ENCODE measurements around the gene TM7SF2. TPM values are rescaled to one million over a fixed set of nuclear protein-coding genes. Genes with fewer than 3 reads are reported as not detected.

The TM7SF2 gene
- polyA plus RNA-seq, 1 donor (not counting 4 experiments of a cell fraction or from before 2014, with no cell fraction given) = 9.7 TPM

DNA sequence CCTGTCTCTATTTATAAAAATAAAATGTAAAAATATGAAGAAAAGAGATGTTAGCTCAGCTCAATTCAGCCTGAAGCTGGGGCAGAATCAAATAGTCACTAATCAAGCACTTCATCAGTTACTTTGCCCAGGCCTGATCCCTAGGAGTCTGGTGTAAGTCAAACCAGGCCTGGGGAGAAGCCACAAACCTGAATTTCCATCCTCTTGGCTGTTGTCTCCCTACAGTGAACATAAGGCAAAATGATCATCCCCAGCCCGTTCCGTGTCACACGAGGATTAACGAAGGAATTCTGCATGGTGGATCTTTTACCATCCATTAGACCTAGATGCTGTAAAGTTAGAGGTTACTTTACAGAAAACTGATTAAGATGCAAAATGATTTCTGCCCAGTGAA is 46.8 kb upstream of the TM7SF2 start:
- no peak for FAIRE-seq
- H3K79me2 ChIP-seq (ENCODE audit: control insufficient read depth, insufficient read depth, low read length) = no peaks in the 10 kb centered on the region
- TF ChIP-seq EZH2 (IDR thresholded peaks at IDR 0.05; ENCODE audit: low read length) = no peak
- TF ChIP-seq, protein P1, sequence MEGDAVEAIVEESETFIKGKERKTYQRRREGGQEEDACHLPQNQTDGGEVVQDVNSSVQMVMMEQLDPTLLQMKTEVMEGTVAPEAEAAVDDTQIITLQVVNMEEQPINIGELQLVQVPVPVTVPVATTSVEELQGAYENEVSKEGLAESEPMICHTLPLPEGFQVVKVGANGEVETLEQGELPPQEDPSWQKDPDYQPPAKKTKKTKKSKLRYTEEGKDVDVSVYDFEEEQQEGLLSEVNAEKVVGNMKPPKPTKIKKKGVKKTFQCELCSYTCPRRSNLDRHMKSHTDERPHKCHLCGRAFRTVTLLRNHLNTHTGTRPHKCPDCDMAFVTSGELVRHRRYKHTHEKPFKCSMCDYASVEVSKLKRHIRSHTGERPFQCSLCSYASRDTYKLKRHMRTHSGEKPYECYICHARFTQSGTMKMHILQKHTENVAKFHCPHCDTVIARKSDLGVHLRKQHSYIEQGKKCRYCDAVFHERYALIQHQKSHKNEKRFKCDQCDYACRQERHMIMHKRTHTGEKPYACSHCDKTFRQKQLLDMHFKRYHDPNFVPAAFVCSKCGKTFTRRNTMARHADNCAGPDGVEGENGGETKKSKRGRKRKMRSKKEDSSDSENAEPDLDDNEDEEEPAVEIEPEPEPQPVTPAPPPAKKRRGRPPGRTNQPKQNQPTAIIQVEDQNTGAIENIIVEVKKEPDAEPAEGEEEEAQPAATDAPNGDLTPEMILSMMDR (optimal IDR thresholded peaks at IDR 0.05 in 1 of 3, IDR thresholded peaks at IDR 0.05 in 1 of 3, conservative IDR thresholded peaks at IDR 0.05 in 1 of 3; ENCODE audit: extremely low read depth in 1 of 3, insufficient read depth in 2 of 3, low read length in 3 of 3) = no peak

DNA sequence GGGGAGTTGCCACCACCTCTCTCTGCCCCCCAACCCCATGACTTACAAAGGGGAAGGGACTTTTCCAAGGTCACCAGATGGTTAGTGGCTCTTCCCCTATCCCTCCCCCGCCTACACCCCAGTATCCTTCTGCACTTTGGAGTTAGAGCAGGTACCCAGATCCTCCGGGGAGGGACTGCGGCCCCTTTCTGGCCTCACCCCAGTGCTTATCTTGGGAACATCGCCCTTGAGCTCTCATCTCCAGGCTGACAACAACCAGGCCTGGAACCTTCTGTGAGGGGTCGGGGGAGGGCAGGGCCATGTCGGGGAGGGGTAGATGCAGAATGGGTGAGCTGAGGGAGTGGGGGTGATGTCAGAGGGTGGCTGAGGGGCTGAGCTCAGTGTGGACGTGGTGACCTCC is 45.8 kb upstream of the TM7SF2 start:
- FAIRE-seq (no peak), DNase-seq (ENCODE audit: low read depth, low spot score) (no peak)
- TF ChIP-seq, protein P1 (optimal IDR thresholded peaks at IDR 0.05 in 1 of 3, IDR thresholded peaks at IDR 0.05 in 1 of 3, conservative IDR thresholded peaks at IDR 0.05 in 1 of 3; ENCODE audit: extremely low read depth in 1 of 3, insufficient read depth in 2 of 3, low read length in 3 of 3) = no peak
- no peak for TF ChIP-seq EZH2 (IDR thresholded peaks at IDR 0.05; ENCODE audit: low read length)
- no peak overlapping the region for H3K4me2 ChIP-seq (ENCODE audit: control insufficient read depth, extremely low read depth, insufficient read depth, low read depth, low read length)
- no peaks in the 10 kb centered on the region for H3K4me1 ChIP-seq (ENCODE audit: control insufficient read depth, extremely low read depth, insufficient read depth, low read length)
- no peaks in the 10 kb centered on the region for H4K20me1 ChIP-seq (ENCODE audit: control insufficient read depth, extremely low read depth, insufficient read depth, low read length)
- no peaks in the 10 kb centered on the region for H3K79me2 ChIP-seq (ENCODE audit: control insufficient read depth, insufficient read depth, low read length)
- no peaks in the 10 kb centered on the region for H3K9me1 ChIP-seq (ENCODE audit: control insufficient read depth, extremely low read depth, insufficient read depth, low read length)
- dilution Hi-C loops (cut with MboI; ENCODE audit: extremely low pct_ligation_motif_present, low sequenced_read_pairs) = no loop called here
- no peaks in the 10 kb centered on the region for H3K27me3 ChIP-seq (ENCODE audit: control insufficient read depth, extremely low read depth, insufficient read depth, low read length)
- no peak overlapping the region for H3K9ac ChIP-seq (ENCODE audit: control insufficient read depth, extremely low read depth, insufficient read depth, low read length)
- no peaks in the 10 kb centered on the region for H3K36me3 ChIP-seq (ENCODE audit: control insufficient read depth in 2 of 2, extremely low read depth in 1 of 2, insufficient read depth in 2 of 2, low read length in 2 of 2)
- no peak overlapping the region for H2AFZ ChIP-seq (ENCODE audit: control insufficient read depth, low read length)
- H3K27ac ChIP-seq (ENCODE audit: control insufficient read depth, insufficient read depth, low read length) = no peak overlapping the region
- no peak overlapping the region for H3K4me3 ChIP-seq (ENCODE audit: control insufficient read depth in 2 of 3, extremely low read depth in 1 of 3, insufficient read depth in 2 of 3, low read depth in 1 of 3, low read length in 3 of 3)
- no peaks in the 10 kb centered on the region for H3K9me3 ChIP-seq (ENCODE audit: control insufficient read depth, low read depth, low read length)

More for the DNA sequence above, 46.8 kb upstream of the TM7SF2 start:
- Histone ChIP-seq H3K27me3 (ENCODE audit: control insufficient read depth, extremely low read depth, insufficient read depth, low read length) (no peaks in the 10 kb centered on the region), H3K9me3 (ENCODE audit: control insufficient read depth, low read depth, low read length) (no peaks in the 10 kb centered on the region), H2AFZ (ENCODE audit: control insufficient read depth, low read length) (no peak overlapping the region), H3K9ac (ENCODE audit: control insufficient read depth, extremely low read depth, insufficient read depth, low read length) (no peak overlapping the region), H3K27ac (ENCODE audit: control insufficient read depth, insufficient read depth, low read length) (no peak overlapping the region), H3K4me2 (ENCODE audit: control insufficient read depth, extremely low read depth, insufficient read depth, low read depth, low read length) (no peak overlapping the region), H3K36me3 (ENCODE audit: control insufficient read depth in 2 of 2, extremely low read depth in 1 of 2, insufficient read depth in 2 of 2, low read length in 2 of 2) (no peaks in the 10 kb centered on the region), H3K4me3 (ENCODE audit: control insufficient read depth in 2 of 3, extremely low read depth in 1 of 3, insufficient read depth in 2 of 3, low read depth in 1 of 3, low read length in 3 of 3) (no peak overlapping the region), H3K9me1 (ENCODE audit: control insufficient read depth, extremely low read depth, insufficient read depth, low read length) (no peaks in the 10 kb centered on the region), H3K4me1 (ENCODE audit: control insufficient read depth, extremely low read depth, insufficient read depth, low read length) (no peaks in the 10 kb centered on the region), H4K20me1 (ENCODE audit: control insufficient read depth, extremely low read depth, insufficient read depth, low read length) (no peaks in the 10 kb centered on the region)
- dilution Hi-C loops (cut with MboI; ENCODE audit: extremely low pct_ligation_motif_present, low sequenced_read_pairs) = no loop called here
- DNase-seq (ENCODE audit: low read depth, low spot score) = no peak
